NCI-H526 treated with DMSO at 0.1 percent for 48 hours (cell line): ENCODE data around the gene ADAMTSL5.
"Not testable (repeated sequence)": the region's sequence is repeated elsewhere in the genome, so short reads cannot be mapped to it uniquely, and the experiment has no call there.

Experiments used
- DNase-seq: peaks from one replicate; lab custom pipeline; 2025; lab: John Stamatoyannopoulos, UW

The ADAMTSL5 gene

GRCh38 chr19:1511318-1512317, 1.2 kb downstream of the ADAMTSL5 start:
- DNase-seq = no peak

- no peak for DNase-seq
Measured at GRCh38 chr19:1510807-1511206, 2.0 kb downstream of the ADAMTSL5 start.

GRCh38 chr19:1510442-1510806, 2.4 kb downstream of the ADAMTSL5 start:
- no peak for DNase-seq

- no peak for DNase-seq
Measured at GRCh38 chr19:1509602-1510441, 3.0 kb downstream of the ADAMTSL5 start.

GRCh38 chr19:1508507-1508856, 4.3 kb downstream of the ADAMTSL5 start:
- DNase-seq = no peak

- DNase-seq = peak; percentile 91
Measured at GRCh38 chr19:1507763-1508506, 4.9 kb downstream of the ADAMTSL5 start.

GRCh38 chr19:1507192-1507660, 5.6 kb downstream of the ADAMTSL5 start:
- DNase-seq = no peak

- DNase-seq = no peak
Measured at GRCh38 chr19:1505991-1506881, 6.6 kb downstream of the ADAMTSL5 start.

GRCh38 chr19:1505012-1505411, 7.8 kb downstream of the ADAMTSL5 start:
- DNase-seq = no peak

- no peak for DNase-seq
Measured at GRCh38 chr19:1503925-1504773, 8.7 kb downstream of the ADAMTSL5 start.

GRCh38 chr19:1503089-1503924, 9.5 kb downstream of the ADAMTSL5 start:
- DNase-seq = no peak

GRCh38 chr19:1502433-1503088, 10.3 kb downstream of the ADAMTSL5 start:
- DNase-seq = no peak

GRCh38 chr19:1501200-1501595, 11.6 kb downstream of the ADAMTSL5 start:
- DNase-seq = no peak

GRCh38 chr19:1499231-1499630, 13.6 kb downstream of the ADAMTSL5 start:
- not testable (repeated sequence) for DNase-seq

GRCh38 chr19:1497578-1498235, 15.1 kb downstream of the ADAMTSL5 start:
- DNase-seq = no peak

GRCh38 chr19:1496714-1497577, 15.9 kb downstream of the ADAMTSL5 start:
- no peak for DNase-seq
